ENCODE data around the gene TNKS2.

DNA sequence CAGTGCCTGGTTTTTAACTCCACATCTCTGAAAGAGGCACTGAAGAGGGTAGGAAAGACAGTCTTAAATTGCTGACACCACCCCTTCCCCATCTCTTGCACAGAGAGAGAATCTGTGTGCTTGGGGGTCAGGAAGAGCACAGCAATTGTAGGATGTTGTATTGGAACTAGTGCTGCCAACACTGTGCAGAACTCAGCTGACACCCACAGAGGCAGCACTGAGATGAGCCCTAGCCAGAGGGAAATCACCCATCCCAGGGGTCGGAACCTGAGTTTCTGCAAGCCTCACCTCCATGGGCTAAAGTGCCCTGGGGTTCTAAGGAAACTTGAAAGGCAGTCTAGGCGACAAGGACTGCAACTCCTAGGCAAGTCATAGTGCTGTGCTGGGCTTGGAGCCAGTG lies 11.0 kb upstream of the TNKS2 start:
- TF ChIP-seq, protein P1, sequence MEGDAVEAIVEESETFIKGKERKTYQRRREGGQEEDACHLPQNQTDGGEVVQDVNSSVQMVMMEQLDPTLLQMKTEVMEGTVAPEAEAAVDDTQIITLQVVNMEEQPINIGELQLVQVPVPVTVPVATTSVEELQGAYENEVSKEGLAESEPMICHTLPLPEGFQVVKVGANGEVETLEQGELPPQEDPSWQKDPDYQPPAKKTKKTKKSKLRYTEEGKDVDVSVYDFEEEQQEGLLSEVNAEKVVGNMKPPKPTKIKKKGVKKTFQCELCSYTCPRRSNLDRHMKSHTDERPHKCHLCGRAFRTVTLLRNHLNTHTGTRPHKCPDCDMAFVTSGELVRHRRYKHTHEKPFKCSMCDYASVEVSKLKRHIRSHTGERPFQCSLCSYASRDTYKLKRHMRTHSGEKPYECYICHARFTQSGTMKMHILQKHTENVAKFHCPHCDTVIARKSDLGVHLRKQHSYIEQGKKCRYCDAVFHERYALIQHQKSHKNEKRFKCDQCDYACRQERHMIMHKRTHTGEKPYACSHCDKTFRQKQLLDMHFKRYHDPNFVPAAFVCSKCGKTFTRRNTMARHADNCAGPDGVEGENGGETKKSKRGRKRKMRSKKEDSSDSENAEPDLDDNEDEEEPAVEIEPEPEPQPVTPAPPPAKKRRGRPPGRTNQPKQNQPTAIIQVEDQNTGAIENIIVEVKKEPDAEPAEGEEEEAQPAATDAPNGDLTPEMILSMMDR (conservative IDR thresholded peaks at IDR 0.05): no peak
- no peak for TF ChIP-seq ZFX (IDR thresholded peaks at IDR 0.05)

Data from C4-2B (cell line).